Measurements from ENCODE around the gene VAMP2.

GRCh38 chr17:8133399-8133798, 29.3 kb downstream of the VAMP2 start:
- TF ChIP-seq EZH2phosphoT487 (conservative IDR thresholded peaks at IDR 0.05; ENCODE audit: low read length) (no peak), CTCF (IDR thresholded peaks at IDR 0.05; ENCODE audit: insufficient read depth, low read length, poor library complexity, severe bottlenecking) (no peak)
